ENCODE results near the gene ISL1.

Gene ISL1

GRCh38 chr5:51389577-51390463 lies 6.6 kb downstream of the ISL1 start:
- TF ChIP-seq TEAD4 (IDR thresholded peaks at IDR 0.05) (no peak), CEBPB (IDR thresholded peaks at IDR 0.05) (no peak), TAF1 (IDR thresholded peaks at IDR 0.05; ENCODE audit: low read depth) (no peak), NFIC (IDR thresholded peaks at IDR 0.05) (no peak), EP300 (IDR thresholded peaks at IDR 0.05; ENCODE audit: borderline replicate concordance) (no peak), USF1 (IDR thresholded peaks at IDR 0.05) (no peak), YY1 (IDR thresholded peaks at IDR 0.05; ENCODE audit: low read depth) (no peak), TCF12 (IDR thresholded peaks at IDR 0.05; ENCODE audit: low read depth) (no peak), MAX (IDR thresholded peaks at IDR 0.05) (no peak), EGR1 (IDR thresholded peaks at IDR 0.05) (no peak), CREB1 (IDR thresholded peaks at IDR 0.05; ENCODE audit: low read depth) (no peak), RAD21 (IDR thresholded peaks at IDR 0.05; ENCODE audit: low read depth) (no peak), REST (IDR thresholded peaks at IDR 0.05; ENCODE audit: low read depth) (no peak)

- TF ChIP-seq TCF12 (IDR thresholded peaks at IDR 0.05; ENCODE audit: low read depth) (no peak), TAF1 (IDR thresholded peaks at IDR 0.05; ENCODE audit: low read depth) (no peak), RAD21 (IDR thresholded peaks at IDR 0.05; ENCODE audit: low read depth) (no peak)
Measured at GRCh38 chr5:51391175-51391574, 7.9 kb downstream of the ISL1 start.

- TF ChIP-seq EGR1 (IDR thresholded peaks at IDR 0.05): no peak
- TF ChIP-seq ZBTB7A (IDR thresholded peaks at IDR 0.05; ENCODE audit: low read depth): no peak
- TF ChIP-seq MAX (IDR thresholded peaks at IDR 0.05): no peak
- no peak for TF ChIP-seq USF1 (IDR thresholded peaks at IDR 0.05)
- no peak for TF ChIP-seq FOXM1 (IDR thresholded peaks at IDR 0.05; ENCODE audit: borderline replicate concordance, low read depth)
Measured at GRCh38 chr5:51392689-51393199, 9.5 kb downstream of the ISL1 start.

GRCh38 chr5:51394609-51395008 lies 11.4 kb downstream of the ISL1 start:
- TF ChIP-seq YY1 (IDR thresholded peaks at IDR 0.05; ENCODE audit: low read depth) (no peak), MAX (IDR thresholded peaks at IDR 0.05) (no peak), TEAD4 (IDR thresholded peaks at IDR 0.05) (no peak), TAF1 (IDR thresholded peaks at IDR 0.05; ENCODE audit: low read depth) (no peak), CEBPB (IDR thresholded peaks at IDR 0.05) (no peak)

- TF ChIP-seq TCF12 (IDR thresholded peaks at IDR 0.05; ENCODE audit: low read depth) (no peak), EGR1 (IDR thresholded peaks at IDR 0.05) (no peak), TEAD4 (IDR thresholded peaks at IDR 0.05) (no peak), MAX (IDR thresholded peaks at IDR 0.05) (no peak), CREB1 (IDR thresholded peaks at IDR 0.05; ENCODE audit: low read depth) (no peak), CEBPB (IDR thresholded peaks at IDR 0.05) (no peak), REST (IDR thresholded peaks at IDR 0.05; ENCODE audit: low read depth) (no peak), EP300 (IDR thresholded peaks at IDR 0.05; ENCODE audit: borderline replicate concordance) (no peak), NFIC (IDR thresholded peaks at IDR 0.05) (no peak), ZBTB7A (IDR thresholded peaks at IDR 0.05; ENCODE audit: low read depth) (no peak), FOXM1 (IDR thresholded peaks at IDR 0.05; ENCODE audit: borderline replicate concordance, low read depth) (no peak)
Measured at GRCh38 chr5:51395245-51395644, 12.0 kb downstream of the ISL1 start.
